ENCODE data around the gene LSM6. TPM values are rescaled to one million over a fixed set of nuclear protein-coding genes. Genes with fewer than 3 reads are reported as not detected.

Gene LSM6
- total RNA-seq = 21.0 and 28.2 TPM in 2 replicates

DNA sequence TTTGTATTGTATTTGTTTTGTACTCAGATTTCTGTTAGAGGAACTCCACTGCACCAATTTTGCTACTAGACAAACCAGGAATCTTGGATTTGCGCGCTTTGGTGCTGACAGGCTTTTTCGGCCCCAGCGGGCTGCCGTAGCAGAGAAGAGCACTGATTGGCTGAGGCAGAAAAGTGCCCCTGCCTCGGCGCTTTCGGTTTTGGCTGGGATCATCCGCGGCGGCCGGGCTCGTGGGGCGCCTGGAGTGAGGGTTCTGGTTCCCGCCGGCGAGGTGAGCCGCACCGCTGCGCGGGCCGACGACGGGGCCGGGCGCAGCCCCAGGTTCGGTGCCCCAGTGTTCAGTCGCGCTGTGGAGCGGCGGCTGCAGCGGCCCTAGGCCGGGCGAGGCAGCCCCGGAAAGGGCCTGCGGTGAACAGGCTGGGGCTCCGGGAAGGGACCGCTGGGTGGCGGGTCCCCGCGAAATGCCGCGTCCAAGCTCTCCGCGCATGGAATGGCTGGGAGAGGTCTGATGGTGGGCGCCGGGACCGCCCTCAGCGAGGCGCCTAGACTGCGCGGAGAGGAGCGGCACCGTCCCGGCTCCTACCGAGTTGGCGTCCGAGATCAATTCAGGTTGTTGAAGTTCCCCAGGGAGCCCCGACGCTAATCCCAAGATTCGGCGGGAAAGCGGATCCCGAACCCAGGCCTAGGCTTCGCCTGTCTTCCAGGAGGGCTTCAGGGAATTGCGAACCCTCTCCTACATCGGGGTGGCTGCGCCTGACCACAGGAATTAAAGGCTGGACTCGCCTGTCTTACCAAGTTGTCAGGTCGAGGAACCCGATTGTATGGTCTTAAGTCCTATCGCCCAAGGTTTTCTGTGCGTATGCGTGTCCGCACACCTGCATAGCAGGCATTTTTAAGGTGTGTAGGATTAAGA is at the start of gene LSM6:
TSS of gene LSM6 (plus strand) at position 178 of the 913 bp plus-strand sequence. CDS start 7,204 bp downstream, outside the sequence.

DNA sequence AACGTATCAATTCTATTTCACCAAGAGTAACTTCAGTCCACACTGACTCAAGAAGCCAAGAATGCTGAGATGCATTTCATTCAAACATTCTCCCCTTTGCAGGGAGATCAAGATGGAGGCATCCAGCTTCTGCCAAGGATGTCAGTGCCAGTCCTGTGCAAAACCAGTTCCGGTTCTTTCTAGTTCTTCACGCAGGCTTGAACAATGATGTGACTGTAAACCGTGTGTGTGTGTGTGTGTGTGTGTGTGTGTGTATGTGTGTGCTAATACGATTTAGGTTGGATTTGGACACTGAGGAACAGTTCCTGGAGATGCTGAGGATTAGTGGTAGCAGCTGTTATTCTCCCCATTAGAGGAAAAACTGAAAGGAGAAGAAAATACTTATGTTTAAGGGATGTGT is 38.7 kb downstream of the LSM6 start, which contains the start of gene REELD1:
TSS of gene REELD1 (plus strand) at position 301 of the 400 bp plus-strand sequence. CDS start 2,415 bp downstream, outside the sequence.

Other genes starting within 250 kb of the LSM6 start
- 3.6 and 6.0 TPM in 2 replicates for gene ZNF827, start 236.9 kb upstream of the LSM6 start, total RNA-seq
- gene REELD1, start 38.8 kb downstream of the LSM6 start, total RNA-seq = not detected in 2 replicates

All from bronchial smooth muscle cell (primary cell).